ENCODE results near the gene CCDC197. TPM values are rescaled to one million over a fixed set of nuclear protein-coding genes. Genes with fewer than 3 reads are reported as not detected.

The CCDC197 gene
- total and polyA plus RNA-seq, 2 donors (not counting 1 experiment from before 2014, with no cell fraction given), result not detected

DNA sequence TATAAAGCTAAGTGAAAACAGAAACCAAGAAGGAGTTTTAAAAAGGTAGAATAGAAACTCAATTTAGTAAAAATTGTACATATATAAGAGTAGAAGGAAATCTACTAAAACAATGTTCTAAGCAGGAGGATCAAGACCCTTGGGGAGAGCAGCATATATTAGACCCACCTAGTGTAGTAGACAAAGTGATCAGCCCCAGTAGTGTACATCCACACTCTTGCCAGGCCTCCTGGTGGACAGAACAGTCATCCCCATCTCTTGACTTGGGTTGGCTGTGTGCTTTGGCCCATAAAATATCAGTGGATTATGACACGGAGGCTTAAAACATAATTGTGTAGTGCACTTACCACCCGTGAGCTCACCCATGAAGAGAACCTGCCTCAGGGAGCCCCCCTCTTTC lies 18.1 kb downstream of the CCDC197 start:
- H2AFZ ChIP-seq (ENCODE audit: insufficient read depth, low read depth, low read length, poor library complexity, severe bottlenecking), result no peak overlapping the region
- H3K4me1 ChIP-seq (ENCODE audit: control insufficient read depth in 2 of 2, insufficient read depth in 2 of 2, low read length in 2 of 2), result peaks cover 4 to 10% of the 10 kb centered on the region in 2 donors
- peaks cover 25% of the 10 kb centered on the region for H3K27me3 Mint-ChIP-seq
- H3K4me2 ChIP-seq (replicated peaks; ENCODE audit: low read depth, low read length, poor library complexity, severe bottlenecking), result no peak overlapping the region
- H3K27ac Mint-ChIP-seq, result no peak overlapping the region
- H3K9me3 Mint-ChIP-seq (ENCODE audit: insufficient read depth), result no peaks in the 10 kb centered on the region
- no peaks in the 10 kb centered on the region for H3K79me2 ChIP-seq (ENCODE audit: control insufficient read depth, insufficient read depth, low read length)
- no peaks in the 10 kb centered on the region for H4K20me1 ChIP-seq (ENCODE audit: control insufficient read depth, insufficient read depth, low read length, poor library complexity, severe bottlenecking)
- ATAC-seq (ENCODE audit: low read depth), result no peak
- intact Hi-C loops (cut with micrococcal nuclease), result no loop called here
- POLR2A ChIA-PET, result no interaction called here
- H3K27ac ChIP-seq (ENCODE audit: low read length in 2 of 2), result no peak overlapping the region
- no peak overlapping the region for H3K4me3 Mint-ChIP-seq
- no peaks in the 10 kb centered on the region for H3K9me3 ChIP-seq (ENCODE audit: control extremely low read depth in 1 of 3, control insufficient read depth in 2 of 3, insufficient read depth in 1 of 3, low read length in 2 of 3)
- peaks cover 9% of the 10 kb centered on the region for H3K4me1 Mint-ChIP-seq
- CTCF ChIA-PET, result interaction anchor here (0.9 to 2.2 kb wide), 4 partner anchors 9 to 76 kb away, joined by 3 to 5 read pairs (median 4); no protein-coding TSS in a partner anchor
- no peak overlapping the region for H3K9ac ChIP-seq (ENCODE audit: low read length)
- peaks cover 0 to 15% (median 0%) of the 10 kb centered on the region in 4 experiments for H3K27me3 ChIP-seq (replicated peaks in 1 of 4; ENCODE audit: control extremely low read depth in 1 of 4, control insufficient read depth in 3 of 4, insufficient read depth in 4 of 4, low read length in 3 of 4)
- H3K4me3 ChIP-seq (ENCODE audit: control extremely low read depth in 1 of 5, extremely low read depth in 1 of 5, insufficient read depth in 1 of 5, low read depth in 2 of 5, low read length in 4 of 5), result no peak overlapping the region
- no peak for DNase-seq
- no peak for TF ChIP-seq EZH2 (IDR thresholded peaks at IDR 0.05; ENCODE audit: borderline replicate concordance, insufficient read depth, low read depth, low read length, poor library complexity, severe bottlenecking)
- TF ChIP-seq, protein P1, sequence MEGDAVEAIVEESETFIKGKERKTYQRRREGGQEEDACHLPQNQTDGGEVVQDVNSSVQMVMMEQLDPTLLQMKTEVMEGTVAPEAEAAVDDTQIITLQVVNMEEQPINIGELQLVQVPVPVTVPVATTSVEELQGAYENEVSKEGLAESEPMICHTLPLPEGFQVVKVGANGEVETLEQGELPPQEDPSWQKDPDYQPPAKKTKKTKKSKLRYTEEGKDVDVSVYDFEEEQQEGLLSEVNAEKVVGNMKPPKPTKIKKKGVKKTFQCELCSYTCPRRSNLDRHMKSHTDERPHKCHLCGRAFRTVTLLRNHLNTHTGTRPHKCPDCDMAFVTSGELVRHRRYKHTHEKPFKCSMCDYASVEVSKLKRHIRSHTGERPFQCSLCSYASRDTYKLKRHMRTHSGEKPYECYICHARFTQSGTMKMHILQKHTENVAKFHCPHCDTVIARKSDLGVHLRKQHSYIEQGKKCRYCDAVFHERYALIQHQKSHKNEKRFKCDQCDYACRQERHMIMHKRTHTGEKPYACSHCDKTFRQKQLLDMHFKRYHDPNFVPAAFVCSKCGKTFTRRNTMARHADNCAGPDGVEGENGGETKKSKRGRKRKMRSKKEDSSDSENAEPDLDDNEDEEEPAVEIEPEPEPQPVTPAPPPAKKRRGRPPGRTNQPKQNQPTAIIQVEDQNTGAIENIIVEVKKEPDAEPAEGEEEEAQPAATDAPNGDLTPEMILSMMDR (IDR thresholded peaks at IDR 0.05), result no peak
- no peaks in the 10 kb centered on the region for H3K36me3 ChIP-seq (replicated peaks in 1 of 2; ENCODE audit: control extremely low read depth in 1 of 2, control insufficient read depth in 1 of 2, extremely low read depth in 1 of 2, insufficient read depth in 2 of 2, low read length in 1 of 2)
- WGBS (ENCODE audit: insufficient coverage), result no CpG with 5 or more reads among the region's 2 CpGs

DNA sequence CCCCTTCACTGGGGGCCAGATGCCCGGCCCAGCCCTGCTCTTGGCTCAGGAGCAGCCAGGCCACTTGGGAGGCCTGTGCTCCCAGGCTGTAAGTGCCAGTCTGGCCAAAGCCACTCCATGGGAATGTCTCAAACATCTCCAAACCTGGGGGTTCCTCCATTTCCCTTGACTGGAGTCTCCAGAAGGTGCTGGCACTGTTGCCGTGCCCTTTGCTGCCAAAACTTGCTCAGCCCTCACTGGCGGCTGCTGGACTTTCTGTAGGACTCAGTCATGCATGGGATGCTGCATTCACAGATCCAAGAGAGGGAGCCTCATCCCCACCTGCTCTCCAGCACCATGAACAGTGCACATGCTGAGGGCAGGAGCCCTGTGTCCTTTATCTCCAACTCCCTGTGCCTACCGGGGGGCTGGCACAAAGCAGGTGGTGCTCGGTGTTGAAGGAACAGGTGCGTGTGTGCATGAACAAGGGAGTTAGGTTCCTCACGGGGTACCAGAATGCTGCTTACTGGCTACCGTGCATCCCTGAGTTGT lies 19.4 kb downstream of the CCDC197 start:
- Histone ChIP-seq H4K20me1 (ENCODE audit: control insufficient read depth, insufficient read depth, low read length, poor library complexity, severe bottlenecking) (no peaks in the 10 kb centered on the region), H3K4me1 (ENCODE audit: control insufficient read depth in 2 of 2, insufficient read depth in 2 of 2, low read length in 2 of 2) (peaks cover 4 to 5% of the 10 kb centered on the region in 2 donors), H3K9ac (ENCODE audit: low read length) (no peak overlapping the region), H3K27ac (ENCODE audit: low read length in 2 of 2) (no peak overlapping the region), H2AFZ (ENCODE audit: insufficient read depth, low read depth, low read length, poor library complexity, severe bottlenecking) (no peak overlapping the region), H3K9me3 (ENCODE audit: control extremely low read depth in 1 of 3, control insufficient read depth in 2 of 3, insufficient read depth in 1 of 3, low read length in 2 of 3) (no peaks in the 10 kb centered on the region), H3K27me3 (replicated peaks in 1 of 4; ENCODE audit: control extremely low read depth in 1 of 4, control insufficient read depth in 3 of 4, insufficient read depth in 4 of 4, low read length in 3 of 4) (peaks cover 0 to 9% (median 0%) of the 10 kb centered on the region in 4 experiments), H3K4me2 (replicated peaks; ENCODE audit: low read depth, low read length, poor library complexity, severe bottlenecking) (no peak overlapping the region), H3K4me3 (ENCODE audit: control extremely low read depth in 1 of 5, extremely low read depth in 1 of 5, insufficient read depth in 1 of 5, low read depth in 2 of 5, low read length in 4 of 5) (no peak overlapping the region), H3K36me3 (replicated peaks in 1 of 2; ENCODE audit: control extremely low read depth in 1 of 2, control insufficient read depth in 1 of 2, extremely low read depth in 1 of 2, insufficient read depth in 2 of 2, low read length in 1 of 2) (no peaks in the 10 kb centered on the region), H3K79me2 (ENCODE audit: control insufficient read depth, insufficient read depth, low read length) (no peaks in the 10 kb centered on the region)
- ChIA-PET CTCF (interaction anchor here (0.9 to 5.6 kb wide), 2 partner anchors 19 to 122 kb away, joined by 3 to 34 read pairs; no protein-coding TSS in a partner anchor), POLR2A (no interaction called here)
- Mint-ChIP-seq H3K27me3 (peaks cover 27% of the 10 kb centered on the region), H3K9me3 (ENCODE audit: insufficient read depth) (no peaks in the 10 kb centered on the region), H3K4me3 (no peak overlapping the region), H3K27ac (no peak overlapping the region), H3K4me1 (peaks cover 8% of the 10 kb centered on the region)
- ATAC-seq (ENCODE audit: low read depth) (no peak), DNase-seq (no peak)
- no peak for TF ChIP-seq EZH2 (IDR thresholded peaks at IDR 0.05; ENCODE audit: borderline replicate concordance, insufficient read depth, low read depth, low read length, poor library complexity, severe bottlenecking)
- TF ChIP-seq, protein P1 (IDR thresholded peaks at IDR 0.05), result no peak
- intact Hi-C loops (cut with micrococcal nuclease), result no loop called here
- WGBS (ENCODE audit: insufficient coverage), result 94% methylated on average over 8 of the region's 8 CpGs

Measured in B cell (primary cell).